Central memory CD4-positive, alpha-beta T cell (primary cell): ENCODE data around the gene HOXD4.

Experiments
- DNase-seq: peaks from one replicate; pipeline ENCODE4 v3.0.0; 2022

HOXD4 gene

DNA sequence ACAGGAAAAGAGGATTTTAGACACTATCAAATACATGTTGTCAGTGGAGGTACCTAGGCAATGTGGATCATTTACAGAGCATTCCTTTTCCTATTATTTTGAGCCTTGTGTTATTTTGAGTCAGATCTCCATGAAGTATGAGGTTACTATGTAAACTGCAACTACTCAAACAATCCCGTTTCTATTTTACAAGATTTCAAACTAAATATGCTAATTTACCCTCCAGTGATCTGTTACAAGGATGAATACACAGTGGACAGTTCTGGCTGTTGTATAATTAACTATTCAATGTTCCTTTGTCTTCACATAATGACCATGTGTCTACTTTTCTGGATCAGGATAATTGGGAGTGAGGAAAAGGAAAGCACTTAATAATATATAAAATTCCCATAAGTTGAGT, 41.7 kb downstream of the HOXD4 start:
- DNase-seq: no peak

DNA sequence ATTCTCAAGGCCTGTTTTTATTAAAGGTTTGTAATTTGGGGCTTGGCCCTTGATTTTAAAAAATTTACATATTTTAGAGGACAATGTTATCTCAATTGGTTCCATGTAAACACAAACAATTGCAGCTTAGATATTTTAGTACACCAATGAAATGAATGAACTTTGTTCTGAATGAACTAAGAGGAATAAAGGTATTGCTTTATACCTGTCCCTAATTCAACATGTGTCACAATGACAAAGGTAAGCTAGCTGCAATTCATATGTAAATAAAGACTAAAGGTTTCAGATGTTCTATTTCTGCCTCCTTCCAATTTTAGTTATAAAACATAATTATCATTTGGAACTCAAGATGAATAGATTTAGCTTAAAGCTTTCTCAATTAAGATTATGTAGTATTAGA, 48.6 kb downstream of the HOXD4 start:
- no peak for DNase-seq

DNA sequence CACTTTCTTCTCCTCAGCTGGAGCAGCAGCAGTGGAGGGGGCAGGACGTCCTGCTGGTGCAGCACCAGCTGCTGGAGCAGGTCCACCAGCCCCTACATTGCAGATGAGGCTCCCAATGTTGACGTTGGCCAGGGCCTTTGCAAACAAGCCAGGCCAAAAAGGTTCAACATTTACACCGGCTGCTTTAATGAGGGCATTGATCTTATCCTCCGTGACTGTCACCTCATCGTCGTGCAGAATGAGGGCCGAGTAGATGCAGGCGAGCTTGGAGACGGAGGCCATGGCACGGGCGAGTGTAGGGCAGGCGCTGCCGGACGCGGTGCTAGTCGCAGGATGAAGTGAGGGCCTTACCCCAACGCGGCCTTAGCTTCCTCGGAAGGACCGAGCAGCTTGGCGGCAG, 49.6 kb downstream of the HOXD4 start:
- DNase-seq: no peak

DNA sequence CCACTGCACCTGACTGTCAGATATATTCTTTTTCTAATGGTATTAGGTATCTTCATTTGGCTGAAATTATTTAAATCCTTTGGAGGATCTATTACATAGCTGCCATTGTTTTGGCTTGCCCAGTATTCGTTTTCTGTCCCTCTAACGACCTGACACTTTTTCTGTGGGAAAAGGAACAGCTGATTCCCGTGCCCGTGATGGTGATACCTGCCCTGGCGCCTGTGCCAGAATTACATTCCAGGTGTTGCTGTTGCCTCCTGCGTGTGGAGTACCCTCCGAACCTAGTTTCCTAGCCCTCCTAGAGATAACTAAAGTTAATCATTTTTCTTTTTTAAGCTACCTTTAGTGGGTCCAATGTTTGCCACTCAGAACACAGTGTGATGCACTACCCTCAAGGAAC, 51.1 kb downstream of the HOXD4 start:
- DNase-seq: no peak
